ENCODE measurements around the gene SHISAL2A.

The SHISAL2A gene

GRCh38 chr1:52623812-52624211 lies 9.2 kb upstream of the SHISAL2A start:
- DNase-seq: no peak

DNA sequence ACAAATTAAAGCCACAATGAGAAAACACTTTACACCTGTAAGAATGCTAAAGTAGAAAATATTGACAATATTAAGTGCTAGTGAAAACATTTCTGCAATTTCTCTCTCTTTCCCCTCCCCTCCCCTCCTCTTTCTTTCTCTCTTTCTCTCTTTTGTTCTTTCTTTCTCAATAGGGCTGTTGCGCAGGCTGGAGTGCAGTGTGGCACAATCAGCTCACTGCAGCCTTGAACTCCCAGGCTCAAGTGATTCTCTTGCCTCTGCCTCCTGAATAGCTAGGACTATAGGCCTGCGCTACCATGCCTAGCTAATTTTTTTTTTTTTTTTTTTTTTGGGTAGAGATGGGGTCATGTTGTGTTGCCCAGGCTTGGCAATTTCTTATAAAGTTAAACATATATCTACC lies 5.9 kb upstream of the SHISAL2A start:
- peak; percentile 11 for DNase-seq

GRCh38 chr1:52628614-52629324 lies 4.2 kb upstream of the SHISAL2A start:
- no peak for DNase-seq

- no peak for DNase-seq
Measured at GRCh38 chr1:52629325-52629643, 3.7 kb upstream of the SHISAL2A start.

DNA sequence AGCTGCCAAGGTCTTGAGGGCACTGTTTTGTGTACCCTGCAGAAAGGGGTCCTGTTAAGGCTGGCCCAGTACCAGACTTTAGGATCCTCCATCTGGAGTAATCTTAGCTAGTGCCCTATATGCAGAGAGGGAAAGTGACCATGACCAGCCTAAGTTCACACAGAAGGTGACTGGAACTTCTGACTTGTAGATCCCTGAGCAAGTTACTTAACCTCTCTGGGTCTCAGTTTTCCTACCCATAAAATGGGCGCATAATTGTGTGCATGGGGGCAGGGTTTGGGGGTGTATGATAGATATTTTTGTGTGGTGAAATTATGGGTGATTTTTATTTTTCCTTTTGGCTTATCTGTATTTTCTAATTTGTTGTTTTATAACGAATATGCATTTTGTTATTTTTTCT lies 3.3 kb upstream of the SHISAL2A start:
- DNase-seq: no peak

DNA sequence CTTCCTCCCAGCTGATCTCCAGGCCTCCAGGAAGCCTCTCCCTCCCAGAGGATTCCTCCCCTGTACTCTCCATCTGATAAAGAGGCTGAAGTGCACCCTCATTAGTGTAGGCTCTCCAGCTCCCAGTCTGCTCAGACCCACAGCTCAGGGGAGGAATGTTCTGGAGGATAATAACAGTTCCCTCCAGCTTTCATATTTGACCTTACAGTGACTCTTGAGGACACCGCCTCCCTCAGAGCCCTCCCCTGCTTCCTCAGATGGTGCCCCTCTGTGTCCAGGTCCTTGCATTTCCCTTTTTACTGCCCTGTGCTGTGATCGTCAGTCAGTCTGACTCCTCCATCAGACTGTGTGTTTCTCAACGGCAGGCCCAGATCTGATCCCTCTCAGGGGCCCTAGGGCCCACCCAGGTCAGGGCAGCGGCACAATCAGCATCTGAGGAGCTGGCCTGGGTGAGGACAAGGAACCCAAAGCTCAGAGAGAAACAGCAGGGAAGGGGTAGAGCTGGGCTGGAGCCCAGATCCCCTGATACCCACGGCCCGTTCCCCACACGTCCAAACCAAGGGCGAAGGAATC lies 1.1 kb upstream of the SHISAL2A start:
- peak; percentile 55 for DNase-seq

DNA sequence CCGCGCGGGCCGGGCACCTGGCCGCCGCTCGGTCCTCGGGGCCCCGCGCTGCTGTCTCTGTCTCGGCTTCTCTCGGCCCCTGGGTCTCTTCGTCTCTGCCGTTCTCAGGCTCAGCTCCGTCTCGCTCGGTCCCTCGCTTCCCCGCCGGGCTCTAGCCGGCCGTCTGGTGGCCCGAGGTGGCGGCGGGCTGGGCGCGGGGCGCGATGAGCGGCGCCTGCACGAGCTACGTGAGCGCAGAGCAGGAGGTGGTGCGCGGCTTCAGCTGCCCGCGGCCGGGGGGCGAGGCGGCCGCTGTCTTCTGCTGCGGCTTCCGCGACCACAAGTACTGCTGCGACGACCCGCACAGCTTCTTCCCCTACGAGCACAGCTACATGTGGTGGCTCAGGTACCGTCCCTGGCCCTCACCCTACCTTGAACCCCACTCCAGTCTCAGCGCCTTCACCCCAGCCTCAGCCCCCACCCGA lies 355 bp downstream of the SHISAL2A start:
- DNase-seq: no peak

- DNase-seq: no peak
Measured at GRCh38 chr1:52634111-52634510, 1.1 kb downstream of the SHISAL2A start.

GRCh38 chr1:52635321-52636089 lies 2.5 kb downstream of the SHISAL2A start:
- peak; percentile 22 for DNase-seq

GRCh38 chr1:52636721-52637695 lies 4.0 kb downstream of the SHISAL2A start:
- DNase-seq: peak; percentile 88

GRCh38 chr1:52637946-52638345 lies 5.0 kb downstream of the SHISAL2A start:
- no peak for DNase-seq

DNA sequence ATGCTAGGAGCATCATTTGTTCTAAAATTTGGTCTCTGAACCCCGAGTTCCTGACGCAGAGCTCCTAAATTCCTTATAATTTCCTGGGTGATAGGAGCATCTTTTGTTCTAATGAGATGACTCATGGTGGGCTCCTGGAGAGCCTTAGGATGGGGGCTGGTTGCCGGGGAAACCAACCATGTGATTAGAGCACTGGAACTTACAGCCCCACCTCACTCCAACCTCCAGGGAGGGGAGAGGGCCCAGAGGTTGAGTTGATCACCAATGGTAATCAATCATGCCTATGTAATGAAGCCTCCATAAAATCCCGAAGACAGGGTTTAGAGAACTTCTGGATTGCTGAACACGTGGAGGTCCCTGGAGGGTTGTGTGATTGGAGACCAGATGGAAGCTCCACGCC lies 7.7 kb downstream of the SHISAL2A start:
- DNase-seq: no peak

DNA sequence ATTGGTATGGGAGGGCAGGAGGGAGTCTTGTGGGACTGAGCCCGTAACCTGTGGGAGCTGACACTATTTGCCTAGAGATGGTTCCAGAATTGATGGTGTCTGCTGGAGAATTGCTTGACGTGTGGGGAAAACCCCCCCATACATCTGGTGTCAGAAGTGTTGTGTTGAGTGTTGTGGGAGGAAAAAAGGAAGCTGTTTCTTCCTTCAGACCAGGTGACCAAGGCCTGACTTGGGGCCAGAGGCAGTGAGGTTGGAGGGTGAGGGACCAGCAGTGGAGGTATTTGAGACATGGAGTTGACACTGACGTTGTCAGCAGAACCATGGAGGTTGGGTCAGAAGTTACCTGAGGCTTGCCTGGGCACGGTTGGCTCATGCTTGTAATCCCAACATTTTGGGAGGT lies 8.3 kb downstream of the SHISAL2A start:
- peak; percentile 5 for DNase-seq

GRCh38 chr1:52645261-52645660 lies 12.3 kb downstream of the SHISAL2A start:
- no peak for DNase-seq

GRCh38 chr1:52651904-52652303 lies 18.9 kb downstream of the SHISAL2A start:
- DNase-seq: no peak

DNA sequence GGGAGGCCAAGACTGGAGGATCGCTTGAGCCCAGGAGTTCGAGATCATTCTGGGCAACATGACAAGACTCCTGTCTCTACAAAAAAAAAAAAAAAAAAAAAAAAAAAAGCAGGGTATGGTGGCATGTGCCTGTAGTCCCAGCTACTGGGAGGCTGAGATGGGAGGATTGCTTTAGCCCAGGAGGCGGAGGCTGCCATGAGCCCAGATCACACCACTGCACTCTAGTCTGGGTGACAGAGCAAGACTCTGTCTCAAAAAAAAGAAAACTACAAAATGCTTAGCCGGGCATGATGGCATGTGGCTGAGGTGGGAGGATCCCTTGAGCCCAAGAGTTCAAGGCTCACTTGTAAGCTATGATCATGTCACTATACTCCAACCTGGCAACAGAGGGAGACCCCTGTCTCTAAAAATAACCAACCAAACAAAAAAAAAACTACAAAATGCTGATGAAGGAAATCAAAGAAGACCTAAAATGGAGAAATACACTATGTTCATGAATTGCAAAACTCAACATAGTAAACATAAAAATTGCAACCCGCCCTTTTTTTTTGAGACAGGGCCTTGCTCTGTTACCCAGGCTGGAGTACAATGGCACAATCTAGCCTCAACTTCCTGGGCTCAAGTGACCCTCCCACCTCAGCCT lies 20.4 kb downstream of the SHISAL2A start:
- DNase-seq: no peak

- DNase-seq: no peak
Measured at GRCh38 chr1:52654063-52654462, 21.1 kb downstream of the SHISAL2A start.

- DNase-seq: no peak
Measured at GRCh38 chr1:52657702-52658101, 24.7 kb downstream of the SHISAL2A start.

DNA sequence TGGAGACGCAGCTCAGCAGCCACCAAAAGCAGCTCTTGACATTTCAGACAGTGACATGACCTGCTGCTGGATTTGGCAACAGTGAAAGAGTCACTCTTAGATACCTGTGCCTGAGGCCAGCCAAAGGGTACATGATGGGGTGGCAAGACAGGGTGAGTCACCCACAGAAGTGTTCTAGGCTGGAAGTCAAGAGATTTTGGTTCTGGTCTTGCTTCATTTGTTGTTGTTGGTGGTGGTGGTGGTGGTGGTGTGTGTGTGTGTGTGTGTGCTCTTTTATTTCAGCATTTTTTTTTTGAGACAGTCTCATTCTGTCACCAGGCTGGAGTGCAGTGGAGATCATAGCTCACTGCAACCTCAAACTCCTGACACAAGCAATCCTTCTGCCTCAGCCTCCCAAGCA lies 25.8 kb downstream of the SHISAL2A start:
- DNase-seq: no peak

GRCh38 chr1:52659356-52659755 lies 26.4 kb downstream of the SHISAL2A start:
- DNase-seq: no peak

DNA sequence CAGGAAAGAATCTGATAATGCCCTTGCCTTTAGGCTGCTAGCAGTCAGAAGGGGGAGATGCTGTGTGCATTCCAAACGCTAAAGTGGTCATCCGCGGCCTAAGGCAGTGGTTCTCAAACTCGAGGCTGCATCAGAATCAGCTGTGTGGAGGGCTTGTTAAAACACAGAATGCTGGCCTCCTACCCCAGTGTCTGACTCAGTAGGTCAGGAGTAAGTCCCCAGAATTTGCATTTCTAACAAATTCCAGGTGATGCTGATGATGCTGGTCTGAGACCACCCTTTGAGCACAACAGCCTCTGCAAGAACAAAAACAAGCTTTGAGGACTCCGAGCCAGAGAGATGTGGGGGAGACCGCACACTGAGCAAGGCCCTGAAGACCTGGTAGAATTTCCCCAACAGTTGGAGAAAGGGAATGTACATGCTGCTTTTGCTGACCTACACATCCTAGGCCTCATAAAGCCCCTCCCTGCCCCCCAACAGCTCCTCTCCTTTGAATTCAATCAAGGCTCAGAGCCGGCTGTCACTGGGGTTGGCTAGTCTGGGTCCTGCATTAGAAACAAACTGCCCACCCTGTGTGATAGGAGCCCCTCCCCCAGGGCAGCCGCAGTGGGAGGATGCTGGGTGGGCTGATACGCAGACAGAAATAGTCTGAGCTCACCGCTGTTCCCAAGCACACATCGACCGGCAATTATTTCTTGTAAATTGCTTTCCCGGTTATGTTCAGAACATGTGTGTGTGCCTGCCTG lies 27.1 kb downstream of the SHISAL2A start:
- no peak for DNase-seq

- no peak for DNase-seq
Measured at GRCh38 chr1:52660807-52661206, 27.8 kb downstream of the SHISAL2A start.

Data from GF-D8 (cell line).